IPS-NIHi11 (cell line): ENCODE results near the gene ATP11A.
"Not testable (repeated sequence)": the region's sequence is repeated elsewhere in the genome, so short reads cannot be mapped to it uniquely, and the experiment has no call there.

ENCODE experiments used
- DNase-seq: peaks from one replicate; pipeline ENCODE4 v3.0.0; 2012; ENCODE audit warnings: mixed read lengths, low spot score

Gene ATP11A

GRCh38 chr13:112863356-112863755 lies 173.5 kb downstream of the ATP11A start:
- DNase-seq, result not testable (repeated sequence)

GRCh38 chr13:112865478-112865877 lies 175.6 kb downstream of the ATP11A start:
- DNase-seq, result not testable (repeated sequence)

- DNase-seq, result no peak
Observed at GRCh38 chr13:112867301-112867711, 177.5 kb downstream of the ATP11A start.

- DNase-seq, result no peak
Observed at GRCh38 chr13:112868308-112868707, 178.5 kb downstream of the ATP11A start.

- DNase-seq, result no peak
Observed at GRCh38 chr13:112869202-112870050, 179.6 kb downstream of the ATP11A start.

- DNase-seq, result no peak
Observed at GRCh38 chr13:112870051-112870331, 180.2 kb downstream of the ATP11A start.

- no peak for DNase-seq
Observed at GRCh38 chr13:112870737-112871287, 181.0 kb downstream of the ATP11A start.

- no peak for DNase-seq
Observed at GRCh38 chr13:112871742-112872141, 181.9 kb downstream of the ATP11A start.

- not testable (repeated sequence) for DNase-seq
Observed at GRCh38 chr13:112872657-112873631, 183.1 kb downstream of the ATP11A start.

- peak; percentile 92 for DNase-seq
Observed at GRCh38 chr13:112873851-112874750, 184.3 kb downstream of the ATP11A start.

GRCh38 chr13:112874751-112875300 lies 185.0 kb downstream of the ATP11A start:
- DNase-seq, result no peak

- DNase-seq, result no peak
Observed at GRCh38 chr13:112875627-112876026, 185.8 kb downstream of the ATP11A start.

GRCh38 chr13:112876305-112877000 lies 186.6 kb downstream of the ATP11A start:
- DNase-seq, result no peak

- DNase-seq, result no peak
Observed at GRCh38 chr13:112877066-112877465, 187.2 kb downstream of the ATP11A start.

- DNase-seq, result no peak
Observed at GRCh38 chr13:112877539-112877938, 187.7 kb downstream of the ATP11A start.

- DNase-seq, result no peak
Observed at GRCh38 chr13:112877976-112878955, 188.4 kb downstream of the ATP11A start.

- no peak for DNase-seq
Observed at GRCh38 chr13:112879283-112879833, 189.5 kb downstream of the ATP11A start.

- no peak for DNase-seq
Observed at GRCh38 chr13:112880221-112880641, 190.4 kb downstream of the ATP11A start.

- DNase-seq, result no peak
Observed at GRCh38 chr13:112880976-112881540, 191.2 kb downstream of the ATP11A start.
